Uterus (tissue), 2 donors: ENCODE measurements around the gene PRSS37.

Source experiments
- CTCF ChIP-seq, 4 experiments: fragments of 200-600 bp in 2 of 4; fragments of 450-650 bp in 2 of 4; sonication (generic) in 2 of 4; IDR thresholded peaks; one replicate each; pipeline ENCODE4 v1.5.1; 2016 to 2019; ENCODE audit warnings: antibody characterized with exemption in 4 of 4, mild to moderate bottlenecking in 2 of 4, moderate library complexity in 1 of 4
- POLR2A ChIP-seq, 2 donors: fragments of 450-650 bp; IDR thresholded peaks; one replicate each; pipeline ENCODE4 v1.6.1; 2016; ENCODE audit warnings: antibody characterized with exemption in 2 of 2, mild to moderate bottlenecking in 1 of 2, moderate library complexity in 1 of 2

- TF ChIP-seq CTCF (IDR thresholded peaks at IDR 0.05) (no peak), POLR2A (IDR thresholded peaks at IDR 0.05) (no peak)
These were observed 577 bp downstream of the PRSS37 start for GRCh38 chr7:141840708-141841107.
